ENCODE data around the gene SASS6.

Gene SASS6

GRCh38 chr1:100076319-100076718 lies 56.4 kb downstream of the SASS6 start:
- no peak overlapping the region for H3K4ac ChIP-seq (ENCODE audit: low read depth, low read length)
- no peak overlapping the region for H3K4me3 ChIP-seq (ENCODE audit: low read depth, low read length)
- H3K9ac ChIP-seq (ENCODE audit: low read length), result no peak overlapping the region

GRCh38 chr1:100075773-100076172 lies 57.0 kb downstream of the SASS6 start:
- WGBS (ENCODE audit: extremely low coverage, insufficient coverage, insufficient read length), result no CpG with 5 or more reads among the region's 3 CpGs
- no peaks in the 10 kb centered on the region for H3K9me3 ChIP-seq (ENCODE audit: insufficient read depth, low read depth, low read length)
- DNase-seq, result no peak

More at GRCh38 chr1:100076319-100076718, 56.4 kb downstream of the SASS6 start:
- Histone ChIP-seq H3K23ac (ENCODE audit: low read length) (no peak overlapping the region), H3K14ac (ENCODE audit: low read length) (no peak overlapping the region), H2AK5ac (ENCODE audit: low read length) (no peak overlapping the region), H3K4me2 (ENCODE audit: low read length) (no peak overlapping the region), H3K27ac (ENCODE audit: low read depth, low read length) (no peak overlapping the region), H3K9me3 (ENCODE audit: insufficient read depth, low read depth, low read length) (no peaks in the 10 kb centered on the region), H2BK120ac (ENCODE audit: insufficient read depth, low read length, poor library complexity) (no peak overlapping the region), H3K4me1 (ENCODE audit: control insufficient read depth in 1 of 2, insufficient read depth in 2 of 2, low read length in 2 of 2) (no peaks in the 10 kb centered on the region), H4K12ac (ENCODE audit: low read depth, low read length) (no peak overlapping the region), H2BK12ac (ENCODE audit: low read length) (no peak overlapping the region), H3K79me1 (ENCODE audit: low read length) (no peaks in the 10 kb centered on the region), H3K18ac (ENCODE audit: low read length) (no peak overlapping the region), H2AFZ (ENCODE audit: insufficient read depth, low read length, poor library complexity) (no peak overlapping the region), H3K27me3 (ENCODE audit: insufficient read depth, low read length) (no peaks in the 10 kb centered on the region), H4K91ac (ENCODE audit: low read depth, low read length) (no peak overlapping the region), H2BK5ac (ENCODE audit: low read depth, low read length, poor library complexity) (no peak overlapping the region), H3K79me2 (ENCODE audit: control insufficient read depth, insufficient read depth, low read length, poor library complexity) (no peaks in the 10 kb centered on the region), H3K36me3 (ENCODE audit: control insufficient read depth in 1 of 2, insufficient read depth in 2 of 2, low read length in 2 of 2) (peaks cover 17 to 36% of the 10 kb centered on the region in 2 experiments), H4K8ac (ENCODE audit: low read depth, low read length) (no peak overlapping the region)
- WGBS (ENCODE audit: extremely low coverage, insufficient coverage, insufficient read length), result no CpG with 5 or more reads among the region's 2 CpGs
- DNase-seq, result no peak

GRCh38 chr1:100074604-100075395 lies 57.9 kb downstream of the SASS6 start:
- H3K14ac ChIP-seq (ENCODE audit: low read length), result no peak overlapping the region
- no peak overlapping the region for H4K91ac ChIP-seq (ENCODE audit: low read depth, low read length)
- no peak overlapping the region for H4K12ac ChIP-seq (ENCODE audit: low read depth, low read length)
- H4K8ac ChIP-seq (ENCODE audit: low read depth, low read length), result no peak overlapping the region
- H3K4ac ChIP-seq (ENCODE audit: low read depth, low read length), result no peak overlapping the region
- no peak overlapping the region for H2BK12ac ChIP-seq (ENCODE audit: low read length)
- no peak overlapping the region for H3K4me2 ChIP-seq (ENCODE audit: low read length)
- H2AFZ ChIP-seq (ENCODE audit: insufficient read depth, low read length, poor library complexity), result no peak overlapping the region
- no peak overlapping the region for H3K23ac ChIP-seq (ENCODE audit: low read length)
- H3K9me3 ChIP-seq (ENCODE audit: insufficient read depth, low read depth, low read length), result no peaks in the 10 kb centered on the region
- H3K36me3 ChIP-seq (ENCODE audit: control insufficient read depth in 1 of 2, insufficient read depth in 2 of 2, low read length in 2 of 2), result peaks cover 17 to 37% of the 10 kb centered on the region in 2 experiments
- no peak overlapping the region for H3K4me3 ChIP-seq (ENCODE audit: low read depth, low read length)
- no peak overlapping the region for H3K27ac ChIP-seq (ENCODE audit: low read depth, low read length)
- no CpG with 5 or more reads among the region's 11 CpGs for WGBS (ENCODE audit: extremely low coverage, insufficient coverage, insufficient read length)
- H3K4me1 ChIP-seq (ENCODE audit: control insufficient read depth in 1 of 2, insufficient read depth in 2 of 2, low read length in 2 of 2), result no peaks in the 10 kb centered on the region
- no peak overlapping the region for H3K9ac ChIP-seq (ENCODE audit: low read length)
- no peak for DNase-seq
- H3K79me2 ChIP-seq (ENCODE audit: control insufficient read depth, insufficient read depth, low read length, poor library complexity), result no peaks in the 10 kb centered on the region
- H3K79me1 ChIP-seq (ENCODE audit: low read length), result no peaks in the 10 kb centered on the region
- no peak overlapping the region for H2BK5ac ChIP-seq (ENCODE audit: low read depth, low read length, poor library complexity)
- no peaks in the 10 kb centered on the region for H3K27me3 ChIP-seq (ENCODE audit: insufficient read depth, low read length)
- no peak overlapping the region for H2AK5ac ChIP-seq (ENCODE audit: low read length)
- no peak overlapping the region for H2BK120ac ChIP-seq (ENCODE audit: insufficient read depth, low read length, poor library complexity)
- no peak overlapping the region for H3K18ac ChIP-seq (ENCODE audit: low read length)

More at GRCh38 chr1:100075773-100076172, 57.0 kb downstream of the SASS6 start:
- Histone ChIP-seq H3K9ac (ENCODE audit: low read length) (no peak overlapping the region), H3K79me1 (ENCODE audit: low read length) (no peaks in the 10 kb centered on the region), H3K14ac (ENCODE audit: low read length) (no peak overlapping the region), H3K4me3 (ENCODE audit: low read depth, low read length) (no peak overlapping the region), H2BK12ac (ENCODE audit: low read length) (no peak overlapping the region), H3K18ac (ENCODE audit: low read length) (no peak overlapping the region), H3K4ac (ENCODE audit: low read depth, low read length) (no peak overlapping the region), H3K27me3 (ENCODE audit: insufficient read depth, low read length) (no peaks in the 10 kb centered on the region), H4K91ac (ENCODE audit: low read depth, low read length) (no peak overlapping the region), H4K8ac (ENCODE audit: low read depth, low read length) (no peak overlapping the region), H3K79me2 (ENCODE audit: control insufficient read depth, insufficient read depth, low read length, poor library complexity) (no peaks in the 10 kb centered on the region), H2AK5ac (ENCODE audit: low read length) (no peak overlapping the region), H2BK120ac (ENCODE audit: insufficient read depth, low read length, poor library complexity) (no peak overlapping the region), H3K27ac (ENCODE audit: low read depth, low read length) (no peak overlapping the region), H3K4me1 (ENCODE audit: control insufficient read depth in 1 of 2, insufficient read depth in 2 of 2, low read length in 2 of 2) (no peaks in the 10 kb centered on the region), H3K36me3 (ENCODE audit: control insufficient read depth in 1 of 2, insufficient read depth in 2 of 2, low read length in 2 of 2) (peaks cover 17 to 36% of the 10 kb centered on the region in 2 experiments), H2AFZ (ENCODE audit: insufficient read depth, low read length, poor library complexity) (no peak overlapping the region), H3K4me2 (ENCODE audit: low read length) (no peak overlapping the region), H3K23ac (ENCODE audit: low read length) (no peak overlapping the region), H2BK5ac (ENCODE audit: low read depth, low read length, poor library complexity) (no peak overlapping the region), H4K12ac (ENCODE audit: low read depth, low read length) (no peak overlapping the region)

- Histone ChIP-seq H3K27me3 (ENCODE audit: insufficient read depth, low read length) (no peaks in the 10 kb centered on the region), H4K91ac (ENCODE audit: low read depth, low read length) (no peak overlapping the region), H3K4me3 (ENCODE audit: low read depth, low read length) (no peak overlapping the region), H4K12ac (ENCODE audit: low read depth, low read length) (no peak overlapping the region), H3K79me2 (ENCODE audit: control insufficient read depth, insufficient read depth, low read length, poor library complexity) (no peaks in the 10 kb centered on the region), H2AK5ac (ENCODE audit: low read length) (no peak overlapping the region), H2AFZ (ENCODE audit: insufficient read depth, low read length, poor library complexity) (no peak overlapping the region), H3K79me1 (ENCODE audit: low read length) (no peaks in the 10 kb centered on the region), H3K4me1 (ENCODE audit: control insufficient read depth in 1 of 2, insufficient read depth in 2 of 2, low read length in 2 of 2) (no peaks in the 10 kb centered on the region), H2BK120ac (ENCODE audit: insufficient read depth, low read length, poor library complexity) (no peak overlapping the region), H3K4ac (ENCODE audit: low read depth, low read length) (no peak overlapping the region), H2BK5ac (ENCODE audit: low read depth, low read length, poor library complexity) (no peak overlapping the region), H3K9me3 (ENCODE audit: insufficient read depth, low read depth, low read length) (no peaks in the 10 kb centered on the region), H3K27ac (ENCODE audit: low read depth, low read length) (no peak overlapping the region), H3K9ac (ENCODE audit: low read length) (no peak overlapping the region), H3K4me2 (ENCODE audit: low read length) (no peak overlapping the region), H2BK12ac (ENCODE audit: low read length) (no peak overlapping the region), H3K14ac (ENCODE audit: low read length) (no peak overlapping the region), H3K18ac (ENCODE audit: low read length) (no peak overlapping the region), H3K23ac (ENCODE audit: low read length) (no peak overlapping the region), H3K36me3 (ENCODE audit: control insufficient read depth in 1 of 2, insufficient read depth in 2 of 2, low read length in 2 of 2) (peaks cover 13 to 32% of the 10 kb centered on the region in 2 experiments), H4K8ac (ENCODE audit: low read depth, low read length) (no peak overlapping the region)
- no CpG with 5 or more reads among the region's 3 CpGs for WGBS (ENCODE audit: extremely low coverage, insufficient coverage, insufficient read length)
- no peak for DNase-seq
Measured at GRCh38 chr1:100073531-100073930, 59.2 kb downstream of the SASS6 start.
